Esophagus squamous epithelium (tissue), 5 donors: Measurements from ENCODE around the gene ADD3. TPM values are rescaled to one million over a fixed set of nuclear protein-coding genes. Genes with fewer than 3 reads are reported as not detected.
"Not testable (repeated sequence)": the region's sequence is repeated elsewhere in the genome, so short reads cannot be mapped to it uniquely, and the experiment has no call there.

Experiments
- DNase-seq: peaks from one replicate; lab custom pipeline; 2025; lab: John Stamatoyannopoulos, UW
- H3K27ac ChIP-seq, 4 donors: fragments of 200-600 bp; sonication (generic); one replicate each; pipeline ENCODE4 v1.5.1; 2016 to 2019; ENCODE audit warnings: mild to moderate bottlenecking in 1 of 4
- H3K27me3 ChIP-seq, 4 donors: fragments of 200-600 bp; sonication (generic); 1 replicate in 3 of 4; 2 replicates in 1 of 4; pipeline versions ENCODE4 v1.5.1 to v1.6.0; 2017 to 2021; ENCODE audit warnings: antibody characterized with exemption in 1 of 4
- H3K36me3 ChIP-seq, 3 donors: fragments of 200-600 bp; sonication (generic); one replicate each; pipeline ENCODE4 v1.5.1; 2016 to 2019
- H3K4me1 ChIP-seq, 3 donors: fragments of 200-600 bp; sonication (generic); one replicate each; pipeline ENCODE4 v1.5.1; 2017 to 2019
- H3K4me3 ChIP-seq, 4 donors: fragments of 200-600 bp; sonication (generic); 1 replicate in 3 of 4; 2 replicates in 1 of 4; pipeline ENCODE4 v1.5.1; 2016 to 2019; ENCODE audit warnings: mild to moderate bottlenecking in 2 of 4, moderate library complexity in 1 of 4
- H3K9me3 ChIP-seq, 3 donors: fragments of 200-600 bp; sonication (generic); one replicate each; pipeline ENCODE4 v1.5.1; 2016 to 2019
- CTCF ChIP-seq, 6 experiments: fragments of 450-650 bp in 4 of 6; fragments of 200-600 bp in 2 of 6; sonication (generic) in 2 of 6; IDR thresholded peaks; one replicate each; pipeline ENCODE4 v1.5.1; 2016 to 2019; ENCODE audit warnings: antibody characterized with exemption in 6 of 6, mild to moderate bottlenecking in 4 of 6, moderate library complexity in 4 of 6
- POLR2A ChIP-seq, 4 donors: fragments of 450-650 bp; IDR thresholded peaks; one replicate each; pipeline ENCODE4 v1.6.1; 2017; ENCODE audit warnings: antibody characterized with exemption in 4 of 4, mild to moderate bottlenecking in 4 of 4, moderate library complexity in 3 of 4
- WGBS, 2 donors: methylation state at CpG; one replicate each; pipeline ENCODE4 v1.1.5; 2018; 5-methylcytosine and 5-hydroxymethylcytosine counted together
- intact Hi-C: fragments of 100-400 bp; cut with DNase I; formaldehyde crosslinking; loops from one replicate; pipeline ENCODE4 v1.15.0; 2022
- total RNA-seq, 4 donors: library from RNA; depleted of rRNA; stranded (reverse); fragments of >200 nt; gene quantifications; one replicate each; pipeline ENCODE4 v1.1.0, GENCODE V29; 2016
- donor health status: DM: yes; HTN: yes; CAD: no.

The ADD3 gene
- total RNA-seq, 4 donors from 2014 or later, result 52.5 to 214 (median 145) TPM

GRCh38 chr10:109982812-109983211 is 25.0 kb upstream of the ADD3 start:
- no peak for DNase-seq
- 49 to 65% methylated on average over 1 of the region's 1 CpG for WGBS, 2 donors
- Histone ChIP-seq H3K27ac (no peak overlapping the region), H3K4me1 (peaks cover 0 to 17% (median 0%) of the 10 kb centered on the region in 3 donors), H3K36me3 (no peaks in the 10 kb centered on the region), H3K4me3 (no peak overlapping the region), H3K9me3 (no peaks in the 10 kb centered on the region), H3K27me3 (no peaks in the 10 kb centered on the region)
- intact Hi-C loops, result no loop called here
- no peak for TF ChIP-seq POLR2A (IDR thresholded peaks at IDR 0.05)
- no peak for TF ChIP-seq CTCF (IDR thresholded peaks at IDR 0.05)

- Histone ChIP-seq H3K27ac (no peak overlapping the region), H3K4me1 (peaks cover 0 to 17% (median 0%) of the 10 kb centered on the region in 3 donors), H3K36me3 (no peaks in the 10 kb centered on the region), H3K27me3 (no peaks in the 10 kb centered on the region), H3K4me3 (no peak overlapping the region), H3K9me3 (no peaks in the 10 kb centered on the region)
- DNase-seq, result no peak
- intact Hi-C loops, result no loop called here
- TF ChIP-seq CTCF (IDR thresholded peaks at IDR 0.05) (no peak), POLR2A (IDR thresholded peaks at IDR 0.05) (no peak)
- 52 to 56% methylated on average over 2 of the region's 2 CpGs for WGBS, 2 donors
Observed at GRCh38 chr10:109984013-109984412, 23.8 kb upstream of the ADD3 start.

- WGBS, 2 donors, result 86 to 91% methylated on average over 3 of the region's 3 CpGs
- H3K4me1 ChIP-seq, result peaks cover 0 to 17% (median 0%) of the 10 kb centered on the region in 3 donors
- H3K27me3 ChIP-seq, H3K9me3 ChIP-seq, intact Hi-C loops, H3K36me3 ChIP-seq, H3K4me3 ChIP-seq, DNase-seq, H3K27ac ChIP-seq: not testable (repeated sequence)
Observed at GRCh38 chr10:109985768-109986167, 22.0 kb upstream of the ADD3 start.

DNA sequence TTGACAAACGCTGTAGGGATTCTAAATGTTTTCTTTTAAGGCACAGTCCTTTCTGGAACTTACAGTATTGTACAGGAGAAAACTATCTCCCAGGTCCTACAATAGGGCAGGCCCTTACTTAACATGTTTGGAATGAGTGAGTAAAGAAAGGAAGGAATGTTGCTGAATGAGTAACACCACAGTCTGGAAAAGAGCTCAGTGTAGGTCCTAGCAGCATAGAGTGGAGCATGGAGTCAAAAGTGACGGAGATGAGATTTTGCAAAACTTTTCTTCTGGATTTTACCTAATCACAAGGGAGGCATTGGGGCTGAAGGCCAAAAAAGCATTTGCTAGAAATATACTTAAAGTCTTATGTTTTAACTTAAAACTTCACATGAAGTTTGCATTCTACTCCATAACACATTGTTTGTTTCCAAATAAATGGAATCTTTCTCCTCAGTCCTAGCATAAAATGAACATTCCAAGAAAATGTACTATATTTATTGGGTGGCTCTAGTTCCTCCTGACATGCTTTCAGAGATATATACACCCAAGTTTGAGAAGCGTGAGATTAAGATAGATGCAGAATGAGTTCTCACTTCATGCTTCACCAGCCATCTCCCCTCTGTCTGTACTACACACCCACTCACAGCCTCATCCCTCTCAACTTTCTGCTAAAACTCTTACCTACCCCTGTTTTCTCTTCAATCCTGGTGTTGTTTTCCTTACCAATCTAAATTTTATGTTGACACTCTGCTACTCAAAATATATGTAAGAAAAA is 20.2 kb upstream of the ADD3 start:
- no peaks in the 10 kb centered on the region for H3K36me3 ChIP-seq
- no peak for TF ChIP-seq CTCF (IDR thresholded peaks at IDR 0.05)
- TF ChIP-seq POLR2A (IDR thresholded peaks at IDR 0.05), result no peak
- no peaks in the 10 kb centered on the region for H3K27me3 ChIP-seq
- intact Hi-C loops, result no loop called here
- peaks cover 0 to 6% (median 0%) of the 10 kb centered on the region in 3 donors for H3K4me1 ChIP-seq
- no peak overlapping the region for H3K4me3 ChIP-seq
- no peaks in the 10 kb centered on the region for H3K9me3 ChIP-seq
- no peak for DNase-seq
- 65 to 70% methylated on average over 3 of the region's 3 CpGs for WGBS, 2 donors
- no peak overlapping the region for H3K27ac ChIP-seq

- H3K27ac ChIP-seq, result no peak overlapping the region
- no peak for TF ChIP-seq CTCF (IDR thresholded peaks at IDR 0.05)
- no peak for TF ChIP-seq POLR2A (IDR thresholded peaks at IDR 0.05)
- intact Hi-C loops, result no loop called here
- H3K9me3 ChIP-seq, result no peaks in the 10 kb centered on the region
- no peak overlapping the region for H3K4me3 ChIP-seq
- DNase-seq, result no peak
- H3K27me3 ChIP-seq, result no peaks in the 10 kb centered on the region
- H3K4me1 ChIP-seq, result peaks cover 0 to 4% (median 0%) of the 10 kb centered on the region in 3 donors
- no peaks in the 10 kb centered on the region for H3K36me3 ChIP-seq
- whole genome bisulfite sequencing, 2 donors, result 73 to 80% methylated on average over 1 of the region's 1 CpG
Observed at GRCh38 chr10:109988212-109988596, 19.6 kb upstream of the ADD3 start.
